Mucosa of stomach (tissue), 1 donor: Measurements from ENCODE around the gene CLIC4.
"Not testable (repeated sequence)": the region's sequence is repeated elsewhere in the genome, so short reads cannot be mapped to it uniquely, and the experiment has no call there.

Experiments used
- H3K27me3 ChIP-seq: one replicate; pipeline ENCODE4 v1.7.0; 2013; ENCODE audit warnings: mild to moderate bottlenecking, low read length; ENCODE audit not compliant: control insufficient read depth, insufficient read depth
- H3K36me3 ChIP-seq: one replicate; pipeline ENCODE4 v1.7.0; 2013; ENCODE audit warnings: low read length; ENCODE audit not compliant: control insufficient read depth, insufficient read depth
- H3K4me1 ChIP-seq: one replicate; pipeline ENCODE4 v1.7.0; 2013; ENCODE audit warnings: mild to moderate bottlenecking, low read length; ENCODE audit not compliant: control insufficient read depth, insufficient read depth
- H3K4me3 ChIP-seq: one replicate; pipeline ENCODE4 v1.7.0; 2013; ENCODE audit warnings: low read length
- H3K9ac ChIP-seq: one replicate; pipeline ENCODE4 v1.7.0; 2013; ENCODE audit warnings: mild to moderate bottlenecking, low read length, moderate library complexity
- H3K9me3 ChIP-seq: one replicate; pipeline ENCODE4 v1.7.0; 2013; ENCODE audit warnings: mild to moderate bottlenecking, low read length, moderate library complexity; ENCODE audit not compliant: control insufficient read depth
- donor health status: Pancreatic carcinoma.

CLIC4 gene

GRCh38 chr1:24744911-24745710 is at the start of gene CLIC4:
Gene CLIC4 (plus strand): TSS chr1:24745447. CDS start chr1:24745554, 107 bp downstream.
- peaks cover 30% of the 10 kb centered on the region for H3K4me1 ChIP-seq
- H3K36me3 ChIP-seq: no peaks in the 10 kb centered on the region
- H3K9ac ChIP-seq: peak within 1 kb of the TSS; percentile 70
- peak within 1 kb of the TSS; percentile 34 for H3K4me3 ChIP-seq
- no peaks in the 10 kb centered on the region for H3K9me3 ChIP-seq
- no peaks in the 10 kb centered on the region for H3K27me3 ChIP-seq

- H3K9me3 ChIP-seq: no peaks in the 10 kb centered on the region
- no peaks in the 10 kb centered on the region for H3K36me3 ChIP-seq
- no peak overlapping the region for H3K4me3 ChIP-seq
- H3K27me3 ChIP-seq: no peaks in the 10 kb centered on the region
- no peak overlapping the region for H3K9ac ChIP-seq
- peaks cover 25% of the 10 kb centered on the region for H3K4me1 ChIP-seq
These were observed 49.0 kb upstream of the CLIC4 start for GRCh38 chr1:24696041-24696755.

- H3K9me3 ChIP-seq: no peaks in the 10 kb centered on the region
- H3K36me3 ChIP-seq: no peaks in the 10 kb centered on the region
- H3K9ac ChIP-seq: no peak overlapping the region
- no peaks in the 10 kb centered on the region for H3K27me3 ChIP-seq
- no peak overlapping the region for H3K4me3 ChIP-seq
- H3K4me1 ChIP-seq: peaks cover 25% of the 10 kb centered on the region
These were observed 48.4 kb upstream of the CLIC4 start for GRCh38 chr1:24696756-24697330.

GRCh38 chr1:24697453-24698001 is 47.7 kb upstream of the CLIC4 start:
- H3K27me3 ChIP-seq, H3K4me3 ChIP-seq, H3K9ac ChIP-seq, H3K36me3 ChIP-seq, H3K9me3 ChIP-seq: not testable (repeated sequence)
- H3K4me1 ChIP-seq: peaks cover 25% of the 10 kb centered on the region

- H3K9ac ChIP-seq, H3K27me3 ChIP-seq, H3K36me3 ChIP-seq, H3K9me3 ChIP-seq, H3K4me3 ChIP-seq: not testable (repeated sequence)
- H3K4me1 ChIP-seq: peaks cover 25% of the 10 kb centered on the region
These were observed 46.9 kb upstream of the CLIC4 start for GRCh38 chr1:24698326-24698725.

GRCh38 chr1:24699628-24700027 is 45.6 kb upstream of the CLIC4 start:
- Histone ChIP-seq H3K27me3 (no peaks in the 10 kb centered on the region), H3K36me3 (no peaks in the 10 kb centered on the region), H3K4me1 (peaks cover 17% of the 10 kb centered on the region), H3K4me3 (no peak overlapping the region), H3K9me3 (no peaks in the 10 kb centered on the region), H3K9ac (no peak overlapping the region)

GRCh38 chr1:24702511-24703293 is 42.5 kb upstream of the CLIC4 start:
- H3K36me3 ChIP-seq: no peaks in the 10 kb centered on the region
- H3K27me3 ChIP-seq: no peaks in the 10 kb centered on the region
- H3K4me3 ChIP-seq: no peak overlapping the region
- H3K9me3 ChIP-seq: no peaks in the 10 kb centered on the region
- H3K4me1 ChIP-seq: peaks cover 17% of the 10 kb centered on the region
- no peak overlapping the region for H3K9ac ChIP-seq

GRCh38 chr1:24704411-24705259 is 40.6 kb upstream of the CLIC4 start:
- Histone ChIP-seq H3K36me3 (no peaks in the 10 kb centered on the region), H3K27me3 (no peaks in the 10 kb centered on the region), H3K9me3 (no peaks in the 10 kb centered on the region), H3K4me3 (no peak overlapping the region), H3K4me1 (peaks cover 17% of the 10 kb centered on the region), H3K9ac (peak overlapping the region; percentile 50)

GRCh38 chr1:24705260-24706073 is 39.8 kb upstream of the CLIC4 start:
- peak overlapping the region; percentile 76 for H3K4me3 ChIP-seq
- H3K9ac ChIP-seq: peak overlapping the region; percentile 50
- peaks cover 17% of the 10 kb centered on the region for H3K4me1 ChIP-seq
- H3K36me3 ChIP-seq: no peaks in the 10 kb centered on the region
- no peaks in the 10 kb centered on the region for H3K27me3 ChIP-seq
- no peaks in the 10 kb centered on the region for H3K9me3 ChIP-seq

- not testable (repeated sequence) for H3K36me3 ChIP-seq, H3K9me3 ChIP-seq, H3K27me3 ChIP-seq
- Histone ChIP-seq H3K4me3 (peak overlapping the region; percentile 76), H3K9ac (peak overlapping the region; percentile 50), H3K4me1 (peaks cover 17% of the 10 kb centered on the region)
These were observed 39.2 kb upstream of the CLIC4 start for GRCh38 chr1:24706074-24706389.
